PC-9 (cell line): ENCODE data around the gene ACBD6. TPM values are rescaled to one million over a fixed set of nuclear protein-coding genes. Genes with fewer than 3 reads are reported as not detected.

ENCODE experiments used
- BruUV-seq: library from RNA; stranded (reverse); fragments of 400-500 nt; replicated peaks from 2 replicates; lab custom pipeline; 2021; lab: Mats Ljungman, UMichigan
- CTCF ChIA-PET: fragments of 300-600 bp; sonication (Branson Sonifier 250); formaldehyde crosslinking; loops from one replicate; lab custom pipeline; 2022; ENCODE audit warnings: antibody characterized with exemption; lab: Charles Lee
- POLR2A ChIA-PET: fragments of 300-600 bp; sonication (Branson Sonifier 250); formaldehyde crosslinking; loops from one replicate; lab custom pipeline; 2022; ENCODE audit warnings: antibody characterized with exemption; ENCODE audit not compliant: unreplicated experiment; lab: Charles Lee
- DNase-seq, 2 experiments: peaks; one replicate each; pipeline versions ENCODE4 v3.0.0 to v3.0.0-alpha.2; 2015 to 2022; ENCODE audit warnings: mixed read lengths in 1 of 2
- H2AFZ ChIP-seq: fragments of 200-600 bp; sonication (generic); 2 replicates; pipeline ENCODE4 v1.8.1; 2017; ENCODE audit warnings: antibody characterized with exemption
- H3F3A ChIP-seq: fragments of 200-600 bp; sonication (generic); 2 replicates; pipeline ENCODE4 v1.8.1; 2017; ENCODE audit warnings: antibody characterized with exemption, mild to moderate bottlenecking, low read depth; ENCODE audit not compliant: insufficient read depth
- H3K27ac ChIP-seq: fragments of 200-600 bp; sonication (generic); 2 replicates; pipeline ENCODE4 v1.6.1; 2016; ENCODE audit warnings: mixed run types
- H3K27me3 ChIP-seq: fragments of 200-600 bp; sonication (generic); 2 replicates; pipeline ENCODE4 v1.6.1; 2016; ENCODE audit warnings: low read depth, mixed run types; ENCODE audit not compliant: insufficient read depth
- H3K36me3 ChIP-seq: fragments of 200-600 bp; sonication (generic); 2 replicates; pipeline ENCODE4 v1.6.1; 2016; ENCODE audit warnings: low read depth, mixed run types
- H3K4me1 ChIP-seq: fragments of 200-600 bp; sonication (generic); replicated peaks from 2 replicates; pipeline ENCODE4 v1.6.1; 2016; ENCODE audit warnings: mixed run types; ENCODE audit not compliant: insufficient read depth
- H3K4me2 ChIP-seq: fragments of 200-600 bp; sonication (generic); 2 replicates; pipeline ENCODE4 v1.6.1; 2017; ENCODE audit warnings: mixed run types
- H3K4me3 ChIP-seq: fragments of 200-600 bp; sonication (generic); 2 replicates; pipeline ENCODE4 v1.6.1; 2016; ENCODE audit warnings: mixed run types
- H3K79me2 ChIP-seq: fragments of 200-600 bp; sonication (generic); 2 replicates; pipeline ENCODE4 v1.6.1; 2017; ENCODE audit warnings: low read depth, mixed run types
- H3K9me2 ChIP-seq: fragments of 200-600 bp; sonication (generic); 2 replicates; pipeline ENCODE4 v1.8.1; 2017; ENCODE audit warnings: mild to moderate bottlenecking; ENCODE audit not compliant: insufficient read depth
- H3K9me3 ChIP-seq: fragments of 200-600 bp; sonication (generic); 2 replicates; pipeline ENCODE4 v1.8.1; 2016; ENCODE audit warnings: low read depth; ENCODE audit not compliant: insufficient read depth
- H4K20me1 ChIP-seq: fragments of 200-600 bp; sonication (generic); 2 replicates; pipeline ENCODE4 v1.8.1; 2017; ENCODE audit not compliant: insufficient read depth
- CTCF ChIP-seq: fragments of 200-600 bp; sonication (generic); conservative IDR thresholded peaks from 2 replicates; pipeline ENCODE4 v1.6.1; 2017; ENCODE audit warnings: mixed run types, antibody characterized with exemption, mild to moderate bottlenecking, moderate library complexity
- EZH2 ChIP-seq: fragments of 200-600 bp; sonication (generic); IDR thresholded peaks from 2 replicates; pipeline ENCODE4 v1.8.0; 2017; ENCODE audit warnings: antibody characterized with exemption, low read depth
- intact Hi-C: fragments of 100-400 bp; cut with micrococcal nuclease; formaldehyde crosslinking; loops from one replicate; pipeline ENCODE4 v1.10.0; 2022; ENCODE audit not compliant: unreplicated experiment
- total RNA-seq: library from RNA; stranded (reverse); gene quantifications from 2 replicates; pipeline ENCODE4 v1.2.3, GENCODE V29; 2021

The ACBD6 gene
- total RNA-seq, 1 experiment from 2014 or later, result 61.0 TPM

DNA sequence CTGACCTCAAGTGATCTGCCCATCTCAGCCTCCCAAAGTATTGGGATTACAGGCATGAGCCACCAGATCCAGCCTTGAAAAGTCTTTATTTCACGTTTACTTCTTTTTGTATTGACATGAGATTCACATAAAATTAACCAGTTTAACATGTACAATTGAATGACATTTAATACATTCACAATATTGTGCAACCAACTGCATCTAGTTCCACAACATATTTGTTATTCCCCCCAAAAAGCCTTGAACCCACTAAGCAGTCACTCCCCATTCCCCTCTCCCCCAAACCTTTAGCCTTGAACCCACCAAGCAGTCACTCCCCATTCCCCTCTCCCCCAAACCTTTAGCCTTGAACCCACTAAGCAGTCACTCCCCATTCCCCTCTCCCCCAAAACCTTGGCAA is 62.0 kb downstream of the ACBD6 start:
- 0 out of 2 replicates have a peak, but pooled peaks cover 8% of the 10 kb centered on the region for H3K79me2 ChIP-seq
- no peaks in the 10 kb centered on the region for H3K36me3 ChIP-seq
- H3K4me3 ChIP-seq, result no peak overlapping the region
- no peaks in the 10 kb centered on the region for H3K27me3 ChIP-seq
- no peak for DNase-seq
- H3K9me2 ChIP-seq, result no peaks in the 10 kb centered on the region
- no peaks in the 10 kb centered on the region for H3K4me1 ChIP-seq
- no peaks in the 10 kb centered on the region for H4K20me1 ChIP-seq
- ChIA-PET POLR2A (no interaction called here), CTCF (no interaction called here)
- no peak overlapping the region for H3K27ac ChIP-seq
- H2AFZ ChIP-seq, result no peak overlapping the region
- no peak for TF ChIP-seq CTCF
- TF ChIP-seq EZH2, result no peak
- H3F3A ChIP-seq, result no peaks in the 10 kb centered on the region
- H3K4me2 ChIP-seq, result no peak overlapping the region
- H3K9me3 ChIP-seq, result no peaks in the 10 kb centered on the region
- intact Hi-C loops, result no loop called here
- no TSS peak for BruUV-seq

- POLR2A ChIA-PET, result no interaction called here
- CTCF ChIA-PET, result no interaction called here
- intact Hi-C loops, result no loop called here
These were observed 66.8 kb downstream of the ACBD6 start for GRCh38 chr1:180435566-180435965.

DNA sequence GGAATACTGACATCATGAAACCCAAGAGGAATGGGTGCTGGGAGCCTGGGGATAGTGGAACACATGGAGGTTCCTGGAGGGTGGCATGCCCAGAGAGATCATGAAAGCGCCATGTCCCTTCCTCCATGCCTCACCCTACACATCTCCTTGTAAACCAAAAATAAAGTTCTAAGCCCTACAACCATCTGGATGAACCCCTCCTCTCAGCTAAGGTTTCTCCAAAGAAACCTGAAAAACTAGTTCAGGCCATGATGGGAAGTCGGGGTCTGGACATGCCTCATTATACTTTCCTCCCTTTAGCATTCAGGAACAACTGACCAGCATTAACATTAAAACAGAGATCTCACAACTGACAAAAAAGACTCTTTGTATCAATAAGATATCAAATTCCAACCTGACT is 68.5 kb downstream of the ACBD6 start:
- H3K4me3 ChIP-seq, result no peak overlapping the region
- DNase-seq, result peak in 1 of 2 experiments; percentile 1
- POLR2A ChIA-PET, result no interaction called here
- no peaks in the 10 kb centered on the region for H3F3A ChIP-seq
- H3K4me1 ChIP-seq, result peaks cover 6% of the 10 kb centered on the region; the same call in 1 of the 2 replicates
- H3K36me3 ChIP-seq, result peaks cover 5% of the 10 kb centered on the region; the same call in 1 of the 2 replicates
- CTCF ChIA-PET, result no interaction called here
- TF ChIP-seq EZH2, result no peak
- TF ChIP-seq CTCF, result no peak
- H3K79me2 ChIP-seq, result 0 out of 2 replicates have a peak, but pooled peaks cover 16% of the 10 kb centered on the region
- intact Hi-C loops, result no loop called here
- no peaks in the 10 kb centered on the region for H3K9me3 ChIP-seq
- peaks cover 3% of the 10 kb centered on the region; the same call in 1 of the 2 replicates for H4K20me1 ChIP-seq
- H3K27ac ChIP-seq, result no peak overlapping the region
- H3K9me2 ChIP-seq, result no peaks in the 10 kb centered on the region
- BruUV-seq, result no TSS peak
- no peak overlapping the region for H2AFZ ChIP-seq
- no peaks in the 10 kb centered on the region for H3K27me3 ChIP-seq
- no peak overlapping the region for H3K4me2 ChIP-seq

More at GRCh38 chr1:180435566-180435965, 66.8 kb downstream of the ACBD6 start:
- Histone ChIP-seq H3K27ac (no peak overlapping the region), H3K4me3 (no peak overlapping the region), H3K79me2 (0 out of 2 replicates have a peak, but pooled peaks cover 16% of the 10 kb centered on the region), H4K20me1 (no peaks in the 10 kb centered on the region; the same call in 1 of the 2 replicates), H3K9me2 (no peaks in the 10 kb centered on the region), H3K27me3 (no peaks in the 10 kb centered on the region), H2AFZ (no peak overlapping the region), H3K9me3 (no peaks in the 10 kb centered on the region), H3K4me1 (peaks cover 6% of the 10 kb centered on the region; the same call in 1 of the 2 replicates), H3F3A (no peaks in the 10 kb centered on the region), H3K36me3 (no peaks in the 10 kb centered on the region), H3K4me2 (no peak overlapping the region)
- no peak for TF ChIP-seq CTCF
- no peak for TF ChIP-seq EZH2
- no TSS peak for BruUV-seq
- no peak for DNase-seq
